D341Med (cell line): ENCODE measurements around the gene CST4.
"Not testable (repeated sequence)": the region's sequence is repeated elsewhere in the genome, so short reads cannot be mapped to it uniquely, and the experiment has no call there.

ENCODE experiments used
- DNase-seq: peaks from one replicate; pipeline ENCODE4 v3.0.0; 2012; ENCODE audit warnings: low spot score

CST4 gene

DNA sequence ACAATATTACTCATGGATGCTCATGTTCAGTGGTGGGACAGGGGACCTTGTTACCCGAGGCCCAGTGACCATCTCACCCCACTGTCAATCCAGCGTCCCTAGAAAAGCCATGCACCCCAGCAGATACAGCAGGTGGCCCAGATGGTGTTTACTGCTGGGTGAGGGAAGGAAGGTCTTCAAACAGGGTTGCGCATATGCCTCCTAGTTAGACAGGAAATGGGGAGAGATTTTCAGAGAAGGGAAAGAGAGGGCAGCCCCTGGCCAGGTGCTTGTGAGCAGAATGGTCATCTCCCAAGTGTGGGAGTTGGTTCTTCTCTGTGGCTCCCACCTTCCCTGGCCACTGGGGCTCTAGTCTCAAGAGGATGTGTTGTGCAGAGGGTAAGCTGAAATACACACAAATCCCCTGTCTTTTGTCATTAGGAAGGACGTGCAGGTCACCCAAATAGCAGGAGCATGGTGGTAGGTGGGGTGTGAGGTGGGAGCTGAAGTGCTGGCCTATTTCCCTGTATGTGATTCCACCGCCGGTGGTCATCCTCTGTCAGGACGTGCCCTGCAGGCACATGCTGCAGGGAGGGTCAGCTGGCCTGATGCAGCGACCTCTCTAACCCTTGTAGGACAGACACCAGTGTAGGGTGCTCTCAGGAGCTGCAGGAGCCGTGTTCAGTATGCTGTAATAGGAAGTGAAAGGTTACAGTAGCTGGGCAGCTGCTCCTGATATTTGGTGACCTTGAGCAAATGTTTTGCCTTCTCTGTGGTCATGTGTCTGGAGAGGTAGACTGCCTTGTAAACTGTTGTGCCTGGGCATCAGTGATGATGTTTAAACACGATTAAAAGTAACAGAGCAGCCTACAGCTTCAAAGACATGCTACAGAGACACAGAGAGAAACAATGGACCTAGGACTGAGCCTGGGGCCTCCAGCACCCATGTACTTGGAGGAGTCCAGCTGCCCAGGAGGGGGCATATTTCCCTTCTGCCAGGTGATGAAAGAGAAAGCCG, 47.9 kb downstream of the CST4 start:
- DNase-seq: no peak

DNA sequence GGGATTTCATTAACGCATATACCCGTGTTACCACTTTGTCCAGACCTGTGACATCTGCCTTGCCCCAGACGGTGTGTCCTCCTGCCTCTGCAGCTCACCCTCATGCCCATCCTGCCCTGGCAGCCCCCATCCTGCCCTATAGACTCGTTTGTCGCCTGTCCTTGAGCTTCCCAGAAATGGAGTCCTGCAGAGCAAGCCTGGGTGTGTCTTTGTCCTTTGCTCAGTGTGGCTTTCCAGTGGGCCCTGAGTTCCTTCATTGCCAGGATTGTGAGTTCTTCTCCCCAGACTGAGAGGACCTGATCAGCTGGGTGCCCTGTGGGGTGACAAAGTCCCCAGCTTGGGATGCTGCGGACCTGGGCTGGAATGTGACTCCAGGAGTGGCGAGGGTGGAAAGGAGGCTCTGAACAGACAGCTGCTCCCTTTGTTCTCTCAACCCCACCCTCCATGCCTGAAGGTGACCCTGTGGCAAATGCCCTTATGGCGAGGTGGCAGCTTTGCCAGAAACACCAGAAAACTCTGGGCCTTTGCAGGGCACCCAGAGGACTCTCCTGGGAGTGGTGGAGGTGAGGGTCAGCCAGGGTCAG, 48.7 kb downstream of the CST4 start:
- no peak for DNase-seq

DNA sequence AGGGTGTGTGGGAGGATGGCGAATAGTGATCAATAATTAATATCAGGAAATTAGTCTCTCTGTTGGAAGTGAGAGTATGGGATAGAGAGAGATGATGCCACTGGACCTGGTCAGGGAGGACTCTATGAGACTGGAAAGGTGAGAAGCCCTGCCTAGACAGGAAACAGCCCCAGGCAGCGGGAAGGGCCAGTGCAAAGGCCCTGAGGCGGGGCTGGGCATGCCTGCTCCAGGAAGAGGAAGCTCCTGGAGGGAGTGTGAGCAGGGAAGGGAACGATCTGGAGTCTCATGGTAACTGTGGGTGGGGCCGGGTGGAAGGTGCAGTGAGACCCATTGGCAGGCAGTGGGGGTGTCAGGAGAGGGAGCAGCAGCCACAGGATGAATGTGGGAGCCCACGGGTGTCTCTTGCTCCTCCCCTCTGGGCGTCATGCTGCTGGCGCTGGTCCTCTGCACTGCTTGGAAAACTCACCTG, 49.3 kb downstream of the CST4 start:
- no peak for DNase-seq

GRCh38 chr20:23638309-23638708, 50.5 kb downstream of the CST4 start:
- DNase-seq: no peak

DNA sequence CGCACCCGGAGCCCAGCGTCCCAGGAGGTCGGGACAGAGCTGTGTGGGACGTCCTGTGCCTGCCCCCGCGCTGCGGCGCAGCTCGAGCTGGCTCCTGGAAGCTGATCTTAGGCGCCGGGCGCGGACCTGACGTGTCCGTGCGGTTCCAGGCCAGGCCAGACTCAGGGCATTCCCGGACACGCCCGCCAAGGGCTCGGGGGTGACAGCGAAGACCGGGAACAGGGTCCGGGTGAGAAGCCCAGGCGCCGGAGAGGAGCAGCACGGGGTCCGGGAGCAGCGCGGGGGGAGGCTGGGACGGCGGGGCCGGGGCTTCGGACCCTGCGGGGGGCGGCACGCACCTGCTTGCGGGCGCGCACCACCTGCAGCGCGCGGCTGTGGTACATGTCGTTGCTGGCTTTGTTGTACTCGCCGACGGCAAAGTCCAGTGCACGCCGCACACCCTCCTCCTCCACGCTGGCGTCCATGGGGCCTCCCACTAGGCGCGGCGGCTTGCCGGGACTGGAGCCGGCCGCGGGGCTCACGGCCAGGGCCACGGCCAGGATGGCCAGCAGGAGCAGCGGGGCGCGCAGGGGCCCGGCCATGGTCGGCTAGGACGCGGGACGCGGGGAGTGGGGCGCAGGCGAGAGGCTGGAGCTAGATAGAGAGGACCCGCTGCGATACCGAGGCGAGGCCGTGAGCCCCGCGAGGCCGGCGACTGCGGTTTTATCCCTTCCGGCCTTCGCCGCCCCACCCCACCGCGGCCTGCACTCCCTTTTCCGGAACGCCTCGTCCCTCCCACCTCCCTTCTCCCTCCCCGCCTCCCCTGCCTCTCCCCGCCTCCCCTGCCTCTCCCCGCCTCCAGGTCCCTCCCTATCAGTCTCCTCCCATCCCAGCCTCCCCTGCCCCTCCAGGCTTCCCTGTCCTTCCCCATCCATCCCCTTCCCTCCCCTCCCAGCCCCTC, 51.3 kb downstream of the CST4 start, which contains the start of gene CST3:
CST3 (minus strand) TSS at position 674 of the 940 bp plus-strand sequence; CDS start at position 581, 93 bp downstream.
- peak; percentile 91 for DNase-seq

- no peak for DNase-seq
Measured at GRCh38 chr20:23636908-23637281, 51.9 kb downstream of the CST4 start.

DNA sequence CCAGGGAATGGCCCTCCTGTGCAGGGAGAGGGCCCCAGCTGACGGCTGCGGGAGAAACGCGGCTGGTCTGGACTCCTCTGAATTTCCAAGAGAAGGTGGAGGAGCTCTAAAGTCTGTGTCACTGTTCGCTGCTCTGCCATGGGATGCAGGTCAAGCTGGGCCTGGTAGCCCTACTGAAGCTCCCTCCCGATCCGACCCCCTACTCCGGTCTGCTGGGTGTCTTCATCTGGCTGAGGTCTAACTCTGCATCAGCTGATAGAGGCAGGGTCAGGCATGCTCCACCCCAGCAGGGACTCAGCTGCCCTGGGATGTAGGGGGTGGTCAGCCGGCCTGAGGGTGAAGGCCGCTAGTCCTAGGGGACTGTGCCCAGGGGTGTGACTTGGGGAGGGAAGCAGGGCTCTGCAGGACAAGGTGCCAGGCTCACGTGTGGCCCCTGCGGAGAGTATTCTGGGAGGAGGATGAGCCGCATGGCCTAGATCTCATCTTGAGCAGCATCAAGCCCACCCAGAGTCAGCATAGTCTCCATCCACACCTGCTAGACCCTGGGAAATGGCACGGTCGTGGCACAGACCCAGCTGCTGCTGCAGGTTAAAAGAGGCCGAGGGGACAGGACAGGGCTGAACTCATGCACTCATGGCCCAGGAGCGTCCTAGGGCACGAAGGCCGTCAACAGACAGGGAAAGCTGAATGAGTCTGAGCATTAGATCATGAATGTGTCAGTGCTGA, 52.5 kb downstream of the CST4 start:
- no peak for DNase-seq

DNA sequence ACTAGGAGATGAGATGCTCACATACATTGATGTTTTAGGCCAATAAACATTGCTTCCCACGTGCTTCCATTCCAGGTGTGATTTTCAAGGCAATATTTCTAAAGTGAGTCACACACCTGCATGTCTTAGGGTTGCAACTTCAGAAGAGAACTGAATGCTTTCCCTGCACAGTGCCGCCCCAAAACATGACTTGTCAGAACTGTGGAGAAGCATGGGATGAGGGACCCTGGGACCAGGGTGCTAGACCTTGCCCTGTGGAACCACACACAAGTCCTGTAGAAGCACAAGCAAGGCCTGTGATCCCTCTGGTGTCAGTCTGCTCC, 53.1 kb downstream of the CST4 start:
- DNase-seq: not testable (repeated sequence)
